Activated CD4-positive, alpha-beta memory T cell treated with anti-CD3 and anti-CD28 coated beads, Interleukin-2, amount 10 ng/mL, durations not matched to agents 7 days and 5 days (primary cell): ENCODE measurements around the gene FAM107B. TPM values are rescaled to one million over a fixed set of nuclear protein-coding genes. Genes with fewer than 3 reads are reported as not detected.

ENCODE experiments used
- CTCF ChIA-PET: fragments of 350-600 bp; sonication (Branson Sonifier 250); formaldehyde crosslinking; loops from one replicate; lab custom pipeline; 2021; ENCODE audit warnings: antibody characterized with exemption, inconsistent platforms; lab: Charles Lee
- POLR2A ChIA-PET: fragments of 350-600 bp; sonication (Branson Sonifier 250); formaldehyde crosslinking; loops from one replicate; lab custom pipeline; 2021; ENCODE audit warnings: antibody characterized with exemption; lab: Charles Lee
- DNase-seq: peaks from one replicate; pipeline ENCODE4 v3.0.0-alpha.2; 2020
- H3K27ac Mint-ChIP-seq: one replicate; pipeline ENCODE4 v1.8.0; 2021; ENCODE audit warnings: mild to moderate bottlenecking, mixed read lengths
- H3K27me3 Mint-ChIP-seq: one replicate; pipeline ENCODE4 v1.8.0; 2021; ENCODE audit warnings: mixed read lengths
- H3K36me3 Mint-ChIP-seq: one replicate; pipeline ENCODE4 v1.8.0; 2021; ENCODE audit warnings: low read depth, mixed read lengths
- H3K4me1 Mint-ChIP-seq: one replicate; pipeline ENCODE4 v1.8.0; 2021; ENCODE audit warnings: mixed read lengths
- H3K4me3 Mint-ChIP-seq: one replicate; pipeline ENCODE4 v1.8.0; 2021; ENCODE audit warnings: mild to moderate bottlenecking, mixed read lengths
- H3K9me3 Mint-ChIP-seq: one replicate; pipeline ENCODE4 v1.8.0; 2021; ENCODE audit warnings: mixed read lengths
- total RNA-seq, 2 experiments: library from RNA; stranded (reverse); gene quantifications; one replicate each; pipeline ENCODE4 v1.2.3, GENCODE V29; 2021

Gene FAM107B
- total RNA-seq, 2 experiments from 2014 or later, result 229 to 235 TPM

DNA sequence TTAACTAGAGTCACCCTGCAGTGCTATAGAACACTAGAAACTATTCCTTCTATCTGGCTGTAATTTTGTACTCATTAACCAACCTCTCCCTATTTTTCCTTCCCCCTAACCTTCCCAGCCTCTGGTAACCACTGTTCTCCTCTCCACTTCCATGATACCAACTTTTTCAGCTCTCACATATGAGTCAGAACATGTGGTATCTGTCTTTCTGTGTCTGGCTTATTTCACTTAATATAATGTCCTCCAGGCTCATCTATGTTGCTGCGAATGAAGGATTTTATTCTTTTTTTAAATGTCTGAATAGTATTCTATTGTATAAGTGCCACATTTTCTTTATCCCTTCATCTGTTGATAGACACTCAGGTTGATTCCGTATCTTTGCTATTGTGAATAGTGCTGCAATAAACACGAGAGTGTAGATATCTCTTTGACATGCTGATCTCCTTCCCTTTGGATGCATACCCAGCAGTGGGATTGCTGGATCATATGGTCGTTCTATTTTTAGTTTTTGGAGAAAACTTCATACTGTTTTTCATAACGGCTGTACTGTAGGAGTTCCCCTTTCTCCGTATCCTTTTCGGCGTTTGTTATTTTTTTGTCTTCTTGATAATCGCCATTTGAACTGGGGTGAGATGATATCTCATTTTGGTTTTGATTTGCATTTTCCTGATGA, 101.4 kb downstream of the FAM107B start:
- POLR2A ChIA-PET, result no interaction called here
- no peaks in the 10 kb centered on the region for H3K9me3 Mint-ChIP-seq
- no peak overlapping the region for H3K4me3 Mint-ChIP-seq
- CTCF ChIA-PET, result no interaction called here
- H3K27me3 Mint-ChIP-seq, result peaks cover 3% of the 10 kb centered on the region
- no peak overlapping the region for H3K27ac Mint-ChIP-seq
- peaks cover 2% of the 10 kb centered on the region for H3K4me1 Mint-ChIP-seq
- no peak for DNase-seq
- no peaks in the 10 kb centered on the region for H3K36me3 Mint-ChIP-seq

DNA sequence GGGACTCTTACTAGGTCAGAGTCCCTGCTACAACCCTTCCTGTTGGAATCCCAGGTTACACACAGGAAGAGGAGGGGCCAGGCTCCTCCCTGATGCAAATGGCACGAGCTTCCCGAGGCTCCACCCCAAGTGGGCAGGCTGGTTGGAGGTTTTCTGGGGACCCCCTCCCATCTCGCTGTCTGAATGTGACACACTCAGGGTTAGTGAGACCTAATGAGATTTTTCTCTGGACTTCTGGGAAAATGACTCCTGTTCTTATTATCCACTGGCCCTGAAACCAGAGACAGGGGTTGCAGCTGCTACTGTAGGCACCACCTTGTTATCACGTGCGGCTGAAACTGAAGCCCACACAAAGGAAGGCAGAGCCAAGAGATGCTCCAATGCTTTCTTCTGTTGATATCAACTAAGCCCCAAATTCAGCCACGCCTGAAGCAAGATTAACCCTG, 103.3 kb downstream of the FAM107B start:
- Mint-ChIP-seq H3K27ac (no peak overlapping the region), H3K9me3 (peaks cover 10% of the 10 kb centered on the region), H3K36me3 (peaks cover 7% of the 10 kb centered on the region), H3K4me3 (no peak overlapping the region), H3K4me1 (peaks cover 2% of the 10 kb centered on the region), H3K27me3 (peaks cover 3% of the 10 kb centered on the region)
- no peak for DNase-seq
- ChIA-PET CTCF (interaction anchor here (0.7 kb wide), 1 partner anchor 38 kb away, joined by 4 read pairs; no protein-coding TSS in a partner anchor), POLR2A (no interaction called here)

DNA sequence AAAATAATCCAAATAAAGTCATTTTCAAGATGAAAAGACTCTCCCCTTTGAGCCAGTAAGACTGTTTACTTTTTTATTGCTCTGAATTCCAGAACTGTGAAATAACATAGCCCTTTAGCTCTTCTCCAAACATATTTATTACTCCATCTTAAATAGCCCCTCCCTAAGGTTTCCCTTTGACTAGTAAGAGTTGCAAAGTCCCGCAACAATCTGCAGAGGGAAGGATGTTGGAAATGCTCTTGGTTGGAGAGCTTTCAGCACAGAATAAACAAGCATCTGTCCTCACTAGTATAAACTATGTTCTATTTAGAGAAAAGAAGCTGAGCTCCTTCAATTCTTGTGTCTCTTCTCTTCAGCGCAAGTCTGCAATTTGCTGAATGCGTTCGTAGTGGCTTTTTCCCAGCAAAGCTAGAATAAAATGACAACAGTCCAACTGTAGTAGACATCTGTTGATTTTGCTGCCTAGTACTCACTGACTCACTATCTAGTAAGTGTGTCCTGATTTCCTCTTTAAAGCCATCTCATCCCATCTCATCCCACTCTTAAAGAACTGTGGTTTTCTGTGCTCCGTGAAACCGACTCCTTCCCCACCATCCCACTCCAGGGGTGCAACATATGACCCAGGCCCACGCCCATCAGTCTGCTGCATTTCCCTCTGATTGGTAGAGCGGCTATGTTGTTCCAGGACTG, 104.0 kb downstream of the FAM107B start:
- ChIA-PET POLR2A (no interaction called here), CTCF (no interaction called here)
- peaks cover 2% of the 10 kb centered on the region for H3K4me1 Mint-ChIP-seq
- DNase-seq, result no peak
- H3K4me3 Mint-ChIP-seq, result no peak overlapping the region
- H3K27me3 Mint-ChIP-seq, result peaks cover 3% of the 10 kb centered on the region
- H3K36me3 Mint-ChIP-seq, result peaks cover 15% of the 10 kb centered on the region
- H3K9me3 Mint-ChIP-seq, result peaks cover 18% of the 10 kb centered on the region
- H3K27ac Mint-ChIP-seq, result no peak overlapping the region

DNA sequence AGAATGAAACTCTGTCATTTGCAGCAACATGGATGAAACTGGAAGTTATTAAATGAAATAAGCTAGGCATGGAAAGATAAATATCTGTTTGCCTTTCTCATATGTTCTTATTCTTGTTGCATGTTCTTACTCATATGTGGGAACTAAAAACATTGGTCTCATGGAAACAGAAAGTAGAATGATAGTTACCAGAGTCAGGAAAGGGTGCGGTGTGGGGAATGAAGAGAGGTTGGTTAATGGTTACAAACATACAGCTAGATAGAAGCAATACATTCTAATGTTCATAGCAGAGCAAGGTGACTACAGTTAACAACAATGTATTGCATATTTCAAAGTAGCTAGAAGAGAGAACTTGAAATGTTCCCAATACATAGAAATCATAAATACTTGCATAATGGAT, 105.1 kb downstream of the FAM107B start:
- Mint-ChIP-seq H3K27ac (no peak overlapping the region), H3K4me3 (no peak overlapping the region), H3K27me3 (peaks cover 3% of the 10 kb centered on the region), H3K36me3 (peaks cover 17% of the 10 kb centered on the region), H3K4me1 (peaks cover 8% of the 10 kb centered on the region), H3K9me3 (peaks cover 21% of the 10 kb centered on the region)
- ChIA-PET POLR2A (interaction anchor here (0.6 kb wide), 1 partner anchor 192 kb away, joined by 3 read pairs; no protein-coding TSS in a partner anchor), CTCF (no interaction called here)
- no peak for DNase-seq

DNA sequence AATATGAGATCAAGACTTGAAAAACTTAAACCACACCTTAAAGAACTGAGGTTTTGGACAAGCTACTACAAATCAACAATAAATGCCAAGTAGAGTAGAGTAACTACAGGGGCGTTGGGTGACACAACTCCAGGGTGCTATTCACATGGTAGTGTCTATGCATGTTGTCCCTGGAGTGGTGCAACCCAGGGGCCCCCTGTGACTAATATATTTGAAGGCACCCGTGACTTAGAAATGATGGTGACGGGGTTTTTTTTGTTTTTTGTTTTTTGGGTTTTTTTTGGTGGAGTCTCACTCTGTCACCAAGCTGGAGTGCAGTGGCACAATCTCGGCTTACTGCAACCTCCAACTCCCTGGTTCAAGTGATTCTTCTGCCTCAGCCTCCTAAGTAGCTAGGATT, 106.9 kb downstream of the FAM107B start:
- Mint-ChIP-seq H3K36me3 (peaks cover 20% of the 10 kb centered on the region), H3K9me3 (peaks cover 21% of the 10 kb centered on the region), H3K27ac (no peak overlapping the region), H3K4me3 (no peak overlapping the region), H3K4me1 (peaks cover 14% of the 10 kb centered on the region), H3K27me3 (no peaks in the 10 kb centered on the region)
- no peak for DNase-seq
- ChIA-PET CTCF (no interaction called here), POLR2A (no interaction called here)

DNA sequence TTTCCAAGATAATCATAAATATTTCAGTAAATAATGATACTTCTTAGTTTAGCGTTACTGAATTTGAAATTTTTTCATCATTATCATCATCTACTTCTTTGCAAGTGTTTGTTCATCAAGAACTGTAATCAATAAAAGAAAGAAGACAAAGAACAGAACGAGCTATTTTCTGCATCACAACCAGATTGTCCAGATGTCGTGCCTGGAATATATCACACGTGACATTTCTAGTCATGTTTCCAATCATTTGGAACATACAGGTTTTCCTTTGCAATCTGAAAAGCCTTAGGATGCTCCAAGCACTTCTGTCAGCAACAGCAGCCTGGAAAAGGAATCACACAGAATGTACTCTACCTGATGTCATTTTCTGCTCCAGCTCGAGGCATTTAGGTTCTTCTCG, 107.4 kb downstream of the FAM107B start:
- no peaks in the 10 kb centered on the region for H3K27me3 Mint-ChIP-seq
- no peak for DNase-seq
- ChIA-PET POLR2A (no interaction called here), CTCF (interaction anchor here (1.2 kb wide), 1 partner anchor 17 kb away, joined by 3 read pairs; no protein-coding TSS in a partner anchor)
- H3K4me1 Mint-ChIP-seq, result peaks cover 14% of the 10 kb centered on the region
- H3K36me3 Mint-ChIP-seq, result peaks cover 20% of the 10 kb centered on the region
- H3K4me3 Mint-ChIP-seq, result no peak overlapping the region
- H3K9me3 Mint-ChIP-seq, result peaks cover 23% of the 10 kb centered on the region
- H3K27ac Mint-ChIP-seq, result no peak overlapping the region

DNA sequence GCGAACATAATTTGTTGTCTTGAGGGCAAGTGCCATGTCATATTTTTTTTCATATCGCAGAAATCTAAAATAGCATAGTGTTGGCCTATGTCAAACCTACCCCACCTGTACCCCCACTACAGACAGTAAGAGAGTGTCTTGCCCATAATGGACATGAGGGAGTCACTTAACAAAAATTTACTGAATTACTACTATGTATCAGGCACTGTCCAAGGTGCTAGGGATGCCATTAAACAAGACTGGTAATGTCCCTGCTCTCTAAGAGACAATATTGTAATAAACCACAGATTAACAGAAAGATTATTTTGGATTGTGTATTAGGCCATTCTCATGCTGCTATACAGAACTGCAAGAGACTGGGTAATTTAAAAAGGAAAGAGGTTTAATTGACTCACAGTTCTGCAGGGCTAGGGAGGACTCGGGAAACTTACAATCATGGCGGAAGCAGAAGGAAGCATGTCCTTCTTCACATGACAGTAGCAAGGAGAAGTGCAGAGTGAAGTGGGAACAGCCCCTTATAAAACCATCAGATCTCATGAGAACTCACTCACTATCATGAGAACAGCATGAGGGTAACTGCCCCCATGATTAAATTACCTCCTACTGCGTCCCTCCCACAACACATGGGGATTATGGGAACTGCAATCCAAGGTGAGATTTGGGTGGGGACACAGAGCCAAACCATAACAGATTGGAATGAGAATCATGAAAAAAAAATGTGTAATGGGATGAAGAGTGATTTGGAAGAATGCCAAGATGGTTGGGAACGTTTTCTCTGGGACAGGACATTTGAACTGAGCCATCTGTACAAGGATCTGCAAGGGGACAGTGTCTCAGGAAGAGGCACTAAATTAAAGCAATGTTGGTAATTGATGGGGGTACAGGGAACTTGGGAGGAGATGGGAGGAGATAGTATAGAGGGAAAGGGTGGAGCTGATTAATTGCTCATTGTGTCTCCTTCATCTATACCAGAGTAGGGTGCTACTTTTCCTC, 108.5 kb downstream of the FAM107B start:
- H3K4me3 Mint-ChIP-seq, result no peak overlapping the region
- no peak overlapping the region for H3K27ac Mint-ChIP-seq
- H3K27me3 Mint-ChIP-seq, result no peaks in the 10 kb centered on the region
- peaks cover 28% of the 10 kb centered on the region for H3K36me3 Mint-ChIP-seq
- POLR2A ChIA-PET, result interaction anchor here (1.0 kb wide), 1 partner anchor 78 kb away, joined by 4 read pairs; no protein-coding TSS in a partner anchor
- no peak for DNase-seq
- peaks cover 22% of the 10 kb centered on the region for H3K4me1 Mint-ChIP-seq
- peaks cover 23% of the 10 kb centered on the region for H3K9me3 Mint-ChIP-seq
- CTCF ChIA-PET, result interaction anchor here (1.2 kb wide), 1 partner anchor 16 kb away, joined by 3 read pairs; no protein-coding TSS in a partner anchor

DNA sequence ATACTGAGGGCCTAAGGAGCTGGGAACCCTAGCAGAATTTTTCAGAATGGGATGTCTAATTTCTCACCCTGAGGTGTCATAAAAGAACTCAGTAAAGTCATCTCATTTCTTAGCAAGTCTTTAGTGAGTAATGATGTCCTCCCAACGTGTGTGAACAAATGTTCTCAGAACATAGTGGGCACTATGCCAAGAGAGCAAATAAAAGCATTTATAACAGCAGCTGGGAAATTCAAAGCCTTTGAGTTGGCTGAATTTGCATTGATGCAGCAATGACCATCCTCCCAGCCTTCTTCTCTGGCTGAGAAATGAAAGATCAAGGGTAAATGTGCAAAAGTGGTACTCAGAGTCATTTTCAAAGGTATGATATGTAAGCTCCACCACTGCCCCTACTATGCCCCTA, 109.4 kb downstream of the FAM107B start:
- DNase-seq, result no peak
- Mint-ChIP-seq H3K4me3 (no peak overlapping the region), H3K27me3 (no peaks in the 10 kb centered on the region), H3K27ac (no peak overlapping the region), H3K4me1 (peaks cover 30% of the 10 kb centered on the region), H3K36me3 (peaks cover 31% of the 10 kb centered on the region), H3K9me3 (peaks cover 26% of the 10 kb centered on the region)
- POLR2A ChIA-PET, result interaction anchor here (0.7 to 1.0 kb wide), 2 partner anchors 18 to 77 kb away, joined by 3 to 4 read pairs; no protein-coding TSS in a partner anchor
- CTCF ChIA-PET, result interaction anchor here (0.6 kb wide), 1 partner anchor 18 kb away, joined by 5 read pairs; no protein-coding TSS in a partner anchor

DNA sequence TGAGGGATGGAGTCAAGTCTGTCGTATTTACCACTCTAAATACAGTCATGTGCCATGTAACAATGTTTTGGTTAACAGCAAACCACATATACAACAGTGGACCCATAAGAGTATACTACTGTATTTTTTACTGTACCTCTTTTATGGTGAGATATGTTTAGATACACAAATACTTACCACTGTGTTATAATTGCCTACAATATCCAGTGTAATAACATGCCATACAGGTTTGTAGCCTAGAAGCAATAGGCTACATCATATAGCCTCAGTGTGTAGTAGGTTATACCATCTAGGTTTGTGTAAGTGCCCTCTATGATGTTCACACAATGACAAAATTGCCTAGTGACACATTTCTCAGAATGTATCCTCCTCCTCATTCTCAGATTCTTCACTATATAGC, 110.4 kb downstream of the FAM107B start:
- CTCF ChIA-PET, result interaction anchor here (1.3 kb wide), 1 partner anchor 13 kb away, joined by 6 read pairs; no protein-coding TSS in a partner anchor
- POLR2A ChIA-PET, result no interaction called here
- no peak for DNase-seq
- Mint-ChIP-seq H3K4me1 (peaks cover 40% of the 10 kb centered on the region), H3K4me3 (no peak overlapping the region), H3K9me3 (peaks cover 26% of the 10 kb centered on the region), H3K36me3 (peaks cover 31% of the 10 kb centered on the region), H3K27me3 (no peaks in the 10 kb centered on the region), H3K27ac (no peak overlapping the region)

DNA sequence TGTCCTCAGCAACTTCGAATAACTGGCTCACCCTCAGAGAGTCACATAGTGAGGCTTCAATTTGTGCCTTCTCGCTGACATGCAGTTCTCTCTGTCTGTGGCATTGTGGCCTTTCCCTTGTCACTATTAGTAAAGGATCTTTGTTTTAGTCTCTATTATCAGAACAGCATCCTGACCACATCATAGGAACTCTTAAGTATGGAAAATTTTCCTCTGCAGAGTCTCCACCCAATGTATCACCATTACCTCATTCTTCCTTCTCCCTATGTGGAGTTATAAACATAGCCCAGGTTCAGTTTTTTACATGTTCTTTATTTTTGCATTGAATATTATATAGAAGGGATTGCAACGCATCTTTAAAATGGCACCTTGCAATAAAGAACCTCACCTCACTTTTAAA, 112.9 kb downstream of the FAM107B start:
- H3K36me3 Mint-ChIP-seq, result peaks cover 38% of the 10 kb centered on the region
- ChIA-PET CTCF (no interaction called here), POLR2A (no interaction called here)
- DNase-seq, result no peak
- peaks cover 25% of the 10 kb centered on the region for H3K9me3 Mint-ChIP-seq
- H3K4me3 Mint-ChIP-seq, result no peak overlapping the region
- no peak overlapping the region for H3K27ac Mint-ChIP-seq
- H3K27me3 Mint-ChIP-seq, result no peaks in the 10 kb centered on the region
- H3K4me1 Mint-ChIP-seq, result peaks cover 57% of the 10 kb centered on the region

DNA sequence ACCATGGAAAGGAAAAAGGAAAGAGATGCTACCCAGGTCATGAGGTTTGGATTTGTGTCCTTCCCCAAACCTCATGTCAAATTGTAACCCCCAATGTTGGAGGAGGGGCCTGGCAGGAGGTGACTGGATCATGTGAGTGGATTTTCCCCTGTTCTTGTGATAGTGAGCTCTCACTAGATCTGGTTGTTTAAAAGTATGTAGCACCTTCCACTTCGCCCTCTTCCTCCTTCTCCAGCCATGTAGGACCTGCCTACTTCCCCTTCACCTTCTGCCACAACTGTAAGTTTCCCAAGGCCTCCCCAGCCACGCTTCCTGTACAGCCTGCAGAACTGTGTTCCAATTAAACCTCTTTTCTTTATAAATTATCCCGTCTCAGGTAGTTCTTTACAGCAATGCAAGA, 113.9 kb downstream of the FAM107B start:
- peak overlapping the region; percentile 94 for H3K27ac Mint-ChIP-seq
- peaks cover 30% of the 10 kb centered on the region for H3K36me3 Mint-ChIP-seq
- no peak for DNase-seq
- POLR2A ChIA-PET, result no interaction called here
- H3K27me3 Mint-ChIP-seq, result no peaks in the 10 kb centered on the region
- CTCF ChIA-PET, result no interaction called here
- H3K4me1 Mint-ChIP-seq, result peaks cover 63% of the 10 kb centered on the region
- H3K4me3 Mint-ChIP-seq, result no peak overlapping the region
- peaks cover 15% of the 10 kb centered on the region for H3K9me3 Mint-ChIP-seq

DNA sequence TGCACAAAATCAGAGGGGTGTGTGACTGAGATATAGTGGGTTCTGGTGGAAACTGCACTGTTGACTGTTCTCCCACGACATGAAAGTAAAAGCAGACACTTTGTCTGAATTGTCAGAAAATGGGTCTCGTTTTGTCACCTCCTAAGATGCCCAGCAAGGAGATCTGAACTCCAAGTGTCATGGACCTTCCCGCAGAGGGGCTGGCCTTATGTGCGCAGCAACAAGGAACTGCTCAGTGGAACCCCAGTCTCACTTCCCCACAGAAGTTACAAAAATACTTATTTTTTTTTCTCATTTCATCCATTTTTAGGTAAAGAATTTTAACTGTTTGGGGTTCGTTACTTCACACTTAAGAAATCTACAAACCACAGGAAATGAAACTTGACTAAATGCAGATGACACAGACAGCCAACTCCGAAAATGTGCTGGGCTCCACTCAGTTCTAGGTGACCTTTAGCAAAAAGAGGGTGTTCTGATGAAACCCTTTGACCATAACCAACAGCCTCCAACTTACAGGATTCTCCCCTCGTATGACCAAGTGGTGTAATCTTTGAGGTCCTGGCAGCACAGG, 115.0 kb downstream of the FAM107B start:
- Mint-ChIP-seq H3K4me1 (peaks cover 63% of the 10 kb centered on the region), H3K9me3 (peaks cover 11% of the 10 kb centered on the region), H3K4me3 (peak overlapping the region; percentile 56), H3K27ac (peak overlapping the region; percentile 94), H3K36me3 (peaks cover 26% of the 10 kb centered on the region), H3K27me3 (no peaks in the 10 kb centered on the region)
- ChIA-PET CTCF (no interaction called here), POLR2A (interaction anchor here (2.1 kb wide), 1 partner anchor 12 kb away, joined by 16 read pairs; no protein-coding TSS in a partner anchor)
- peak; percentile 64 for DNase-seq
